HG03135 (cell line): ENCODE results near the gene RAB5IF.
"Not testable (repeated sequence)": the region's sequence is repeated elsewhere in the genome, so short reads cannot be mapped to it uniquely, and the experiment has no call there.

Source experiments
- ATAC-seq: cut with Tn5 transposase; IDR thresholded peaks from one replicate; pipeline ENCODE4 v1.9.1; 2021; ENCODE audit warnings: mild to moderate bottlenecking, moderate library complexity; ENCODE audit not compliant: unreplicated experiment

Gene RAB5IF

DNA sequence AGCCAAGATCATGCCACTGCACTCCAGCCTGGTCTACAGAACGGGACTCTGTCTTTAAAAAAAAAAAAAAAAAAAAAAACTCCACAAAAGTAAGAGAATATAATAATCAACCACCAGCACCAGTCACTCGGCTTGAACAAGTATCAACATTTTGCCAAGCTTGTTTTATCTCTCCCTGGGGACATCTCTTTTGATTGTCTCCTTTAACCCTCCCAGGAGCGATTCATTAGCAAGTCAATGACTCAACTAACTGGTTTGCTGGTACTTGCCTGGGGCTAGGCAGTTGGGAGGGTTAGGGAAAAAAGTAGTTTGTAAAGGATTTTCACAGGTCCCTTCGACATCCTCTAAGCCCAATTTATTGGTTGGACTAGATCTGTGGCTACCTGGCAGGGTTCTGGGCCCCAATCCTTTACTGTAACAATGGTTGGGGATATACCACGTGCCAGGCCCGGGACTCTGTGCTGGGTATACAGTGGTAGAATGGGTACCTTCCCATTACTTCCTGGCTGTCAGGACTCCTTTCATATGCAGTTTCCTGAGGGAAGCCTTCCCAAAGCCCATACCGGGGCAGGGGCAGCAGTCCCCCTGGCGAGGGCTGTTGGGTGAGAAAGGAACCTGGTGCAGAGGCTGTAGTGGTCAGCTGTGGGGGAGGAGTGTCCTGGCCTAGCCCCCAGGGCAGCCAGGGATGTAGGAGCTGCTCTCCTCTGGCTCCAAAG lies 20.0 kb upstream of the RAB5IF start:
- ATAC-seq: no peak

DNA sequence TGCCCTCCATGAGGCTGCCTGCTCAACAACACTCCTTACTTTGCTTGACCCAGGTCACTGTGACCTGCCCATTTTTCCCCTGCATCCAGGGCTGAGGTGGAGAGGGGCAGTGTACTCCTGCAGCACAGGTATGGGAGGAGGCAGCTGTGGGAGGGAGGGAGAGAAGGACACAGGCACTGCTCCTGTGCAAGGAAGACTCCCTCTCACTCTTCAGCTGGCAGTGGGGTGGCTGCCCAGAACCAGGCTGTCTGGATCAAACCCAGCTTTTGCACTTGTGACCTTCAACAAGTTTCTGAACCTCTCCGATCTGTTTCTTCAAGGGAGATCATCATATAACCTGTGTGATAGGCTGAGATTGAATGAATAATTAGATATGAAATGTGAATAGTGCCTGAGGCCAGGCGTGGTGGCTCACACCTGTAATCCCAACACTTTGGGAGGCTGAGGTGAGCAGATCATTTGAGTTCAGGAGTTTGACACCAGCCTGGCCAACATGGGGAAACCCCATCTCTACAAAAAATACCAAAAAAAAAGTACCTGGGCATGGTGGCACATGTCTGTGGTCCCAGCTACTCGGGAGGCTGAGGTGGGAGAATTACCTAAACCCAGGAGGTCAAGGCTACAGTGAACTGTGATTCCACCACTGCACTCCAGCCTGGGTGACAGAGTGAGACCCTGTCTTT lies 18.1 kb upstream of the RAB5IF start:
- ATAC-seq: no peak

DNA sequence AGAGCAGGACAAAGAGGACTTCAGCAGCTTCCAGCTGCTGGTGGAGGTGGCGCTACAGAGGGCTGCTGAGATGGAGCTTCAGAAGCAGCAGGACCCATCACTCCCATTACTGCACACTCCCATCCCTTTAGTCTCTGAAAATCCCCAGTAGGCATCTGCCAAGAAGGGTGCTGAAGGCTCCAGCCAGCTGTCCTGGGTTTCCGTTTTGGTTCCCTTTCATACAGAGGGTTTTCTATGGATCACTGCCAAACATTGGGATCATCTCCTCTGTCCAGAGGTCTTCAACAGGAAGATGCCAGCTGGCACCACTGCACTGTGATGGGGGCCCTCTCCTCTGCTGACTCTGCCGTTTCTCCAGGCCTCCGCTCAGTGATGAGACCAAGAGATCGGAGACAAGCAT lies 14.3 kb upstream of the RAB5IF start:
- no peak for ATAC-seq

DNA sequence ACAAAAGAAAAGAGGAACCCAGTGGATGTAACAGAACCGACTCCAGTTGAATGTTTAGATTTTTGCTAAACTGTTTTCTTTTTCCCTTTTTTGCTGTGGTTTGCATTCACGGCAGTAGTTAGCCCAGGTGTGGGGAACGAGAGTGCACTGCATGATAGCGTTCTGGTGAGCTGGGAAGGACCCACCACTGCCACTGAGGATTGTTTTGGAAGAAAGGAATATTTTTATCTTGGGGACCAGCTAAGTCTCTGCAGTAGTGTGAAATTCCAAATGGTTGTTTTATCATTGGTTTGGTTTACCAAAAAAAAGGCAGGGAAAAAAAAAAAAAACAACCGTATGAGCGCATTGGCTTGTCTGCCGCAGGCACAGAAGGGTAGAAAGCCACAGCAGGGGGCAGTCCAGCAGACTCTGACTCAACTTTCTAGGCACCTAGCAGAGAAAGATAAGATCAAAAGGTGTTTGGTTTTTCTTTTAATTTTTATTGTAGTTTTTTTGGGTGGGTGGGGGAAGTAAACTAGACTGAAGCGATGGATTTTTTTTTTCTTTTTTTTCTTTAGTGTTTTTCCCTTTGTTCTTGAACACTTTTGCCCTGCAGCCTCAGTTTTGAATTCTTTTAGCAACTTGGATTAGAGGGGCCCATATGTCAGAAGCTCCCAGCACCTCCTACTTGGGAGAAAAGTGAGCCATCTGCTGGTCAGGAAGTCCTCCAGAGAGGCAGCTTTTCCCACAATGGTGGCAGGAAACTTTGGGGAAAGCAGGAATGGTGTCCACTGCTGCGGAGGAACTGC lies 13.5 kb upstream of the RAB5IF start:
- ATAC-seq: no peak

DNA sequence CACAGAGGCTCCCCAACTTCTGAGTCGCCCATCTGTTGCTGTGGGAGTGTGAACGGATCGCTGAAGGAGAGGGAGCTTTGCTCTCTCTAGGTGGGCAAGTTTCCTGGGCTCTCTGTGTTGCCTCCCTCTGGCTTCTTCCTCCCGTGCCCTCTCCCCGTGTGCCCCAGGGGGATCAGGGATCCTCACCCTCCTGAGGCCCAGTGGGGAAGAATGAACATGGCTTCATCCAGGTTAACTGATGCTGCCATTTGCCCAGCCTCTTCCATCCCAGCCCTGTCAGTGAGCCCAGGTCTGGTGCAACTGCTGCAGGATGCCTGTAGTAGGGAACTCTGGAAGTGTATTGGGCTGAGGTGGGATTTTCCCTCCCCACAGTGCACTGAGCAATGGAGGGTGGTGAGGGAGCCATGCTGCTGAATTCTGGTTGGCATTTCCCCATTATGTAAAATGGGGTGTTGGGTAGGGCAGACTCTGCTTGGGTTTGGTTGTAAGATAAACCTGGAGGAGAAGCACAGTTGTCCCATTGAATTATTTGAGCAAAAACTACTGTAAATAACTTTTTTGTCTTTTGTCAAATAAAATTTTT lies 12.1 kb upstream of the RAB5IF start:
- no peak for ATAC-seq

DNA sequence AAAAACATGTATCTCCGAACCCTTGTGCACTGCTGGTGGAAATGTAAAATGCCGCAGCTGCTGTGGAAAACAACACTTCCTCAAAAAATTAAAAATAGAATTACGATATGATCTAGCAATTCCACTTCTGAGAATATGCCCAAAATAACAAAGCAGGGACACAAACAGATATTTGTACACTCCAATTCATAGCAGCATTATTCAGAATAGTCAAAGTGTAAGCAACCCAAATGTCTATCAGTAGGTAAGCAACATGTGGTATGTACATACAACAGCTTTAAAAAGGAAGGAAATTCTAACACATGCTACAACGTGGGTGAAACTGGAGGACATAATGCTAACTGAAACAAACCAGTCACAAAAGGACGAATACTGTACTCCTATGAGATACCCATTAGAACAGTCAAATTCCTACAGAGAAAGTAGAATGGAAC lies 5.7 kb upstream of the RAB5IF start:
- no peak for ATAC-seq

DNA sequence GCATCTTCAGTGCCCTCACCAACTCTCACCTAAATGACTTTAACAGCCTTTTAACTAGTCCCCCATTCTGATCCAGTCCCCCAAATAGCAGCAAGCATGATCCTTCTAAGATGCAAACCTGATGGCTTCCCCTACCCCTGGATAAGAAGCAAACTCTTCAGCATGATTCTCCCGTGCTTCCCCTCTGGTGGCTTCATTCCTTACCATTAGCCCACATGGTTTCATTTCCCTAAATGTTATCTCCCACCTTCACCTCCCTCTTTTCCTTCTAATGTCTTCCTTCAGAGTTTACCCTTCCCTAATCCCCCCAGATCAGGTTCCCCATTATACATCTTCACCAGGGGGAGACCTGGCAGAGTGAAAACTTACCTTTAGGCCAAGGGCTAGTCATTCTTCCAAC lies 4.0 kb upstream of the RAB5IF start:
- no peak for ATAC-seq

DNA sequence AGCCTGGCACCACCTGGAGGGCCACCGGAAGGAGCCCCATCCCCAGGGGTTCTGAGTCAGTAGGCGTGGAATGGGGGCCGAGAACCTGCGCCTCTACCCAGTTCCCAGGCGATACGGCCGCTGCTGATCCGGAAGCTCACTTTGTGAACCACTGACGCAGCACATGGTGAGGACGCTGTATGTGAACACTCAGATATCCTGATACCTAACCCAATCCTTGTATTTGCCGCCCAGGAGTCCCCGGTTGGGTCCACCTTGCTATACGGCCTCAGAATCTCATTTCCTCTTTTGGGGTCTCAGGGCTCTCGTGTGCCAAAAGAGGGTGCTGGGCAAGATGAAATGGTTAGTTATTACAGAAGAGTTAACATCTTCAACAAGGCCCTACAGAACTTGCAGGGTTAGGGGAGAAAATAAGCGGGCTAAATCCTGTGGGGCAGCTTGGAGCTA lies 604 bp upstream of the RAB5IF start:
- peak; percentile 38 for ATAC-seq

DNA sequence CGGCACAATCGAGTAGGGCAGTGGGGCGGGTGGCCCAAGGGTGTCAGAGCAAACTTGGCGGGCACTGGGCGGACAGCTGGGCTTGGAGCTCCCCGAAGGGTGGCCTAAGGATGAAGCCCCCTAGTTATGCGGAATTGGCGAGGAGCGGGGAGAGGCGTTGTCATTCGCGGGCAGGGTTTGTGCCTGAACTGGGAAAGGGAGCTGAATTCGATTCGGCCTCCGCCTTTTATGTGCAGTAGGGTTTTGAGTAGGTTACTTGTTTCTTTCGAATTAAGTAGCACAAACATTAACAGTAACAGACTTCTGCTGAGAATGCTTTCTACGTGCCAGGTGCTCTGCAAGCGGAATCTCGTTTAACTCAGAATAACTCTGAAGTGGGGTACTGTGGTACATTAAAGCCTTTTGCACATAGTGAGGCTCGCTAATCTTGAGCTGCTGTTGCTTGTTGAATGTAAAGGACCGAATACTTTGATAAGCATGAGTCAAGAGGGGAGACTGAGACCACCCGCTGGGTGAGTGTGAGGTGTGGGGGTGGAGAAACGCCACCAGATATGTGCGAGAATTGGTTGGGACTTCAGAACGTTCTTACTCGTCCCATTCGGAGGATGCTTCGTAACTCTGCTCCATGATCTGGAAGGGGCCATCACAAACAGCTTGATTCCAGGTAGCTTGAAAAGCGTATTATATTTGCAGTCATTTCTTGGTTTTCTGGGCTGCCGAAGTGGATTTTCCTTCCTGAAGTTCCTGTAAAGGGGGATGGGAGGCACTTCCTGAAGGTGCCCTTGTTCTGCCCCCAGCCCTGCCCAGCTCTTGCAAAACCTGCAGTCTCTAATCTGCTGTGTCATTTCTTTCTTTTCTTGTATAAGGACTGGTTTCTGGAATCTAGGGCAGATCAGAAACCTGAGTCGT lies 833 bp downstream of the RAB5IF start:
- peak; percentile 16 for ATAC-seq

DNA sequence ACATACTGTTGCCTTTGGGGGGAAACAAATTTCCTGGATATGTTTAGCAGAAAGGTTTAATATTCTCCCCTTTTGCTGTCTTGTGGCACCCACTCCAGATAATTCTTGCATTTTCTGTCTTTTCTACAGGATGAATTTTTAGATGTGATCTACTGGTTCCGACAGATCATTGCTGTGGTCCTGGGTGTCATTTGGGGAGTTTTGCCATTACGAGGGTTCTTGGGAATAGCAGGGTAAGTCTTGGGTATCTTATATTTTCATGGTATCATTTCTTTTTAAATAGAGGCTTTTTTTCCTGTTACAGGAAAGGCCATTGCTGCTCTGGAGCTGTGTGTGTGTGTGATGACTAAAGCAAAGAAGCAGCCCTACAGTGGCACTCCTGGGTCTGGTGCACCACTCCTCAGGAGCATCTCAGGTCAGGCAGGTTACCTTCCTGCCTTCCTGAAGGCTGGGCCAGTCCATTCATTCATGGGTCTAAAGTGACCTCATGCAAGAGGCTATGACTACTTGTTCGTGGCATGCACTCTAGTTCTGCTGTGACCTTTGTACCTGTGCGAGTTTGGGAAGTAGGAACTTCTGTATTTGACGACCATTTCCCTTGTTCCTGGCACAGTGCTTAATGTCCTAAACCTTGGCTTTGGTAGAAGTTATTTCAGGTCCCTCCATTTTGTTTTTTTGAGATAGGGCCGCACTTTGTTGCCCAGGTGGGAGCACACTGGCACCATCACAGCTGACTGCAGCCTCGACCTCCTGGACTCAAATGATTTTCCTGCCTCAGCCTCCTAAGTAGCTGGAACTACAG lies 2.2 kb downstream of the RAB5IF start:
- ATAC-seq: no peak

DNA sequence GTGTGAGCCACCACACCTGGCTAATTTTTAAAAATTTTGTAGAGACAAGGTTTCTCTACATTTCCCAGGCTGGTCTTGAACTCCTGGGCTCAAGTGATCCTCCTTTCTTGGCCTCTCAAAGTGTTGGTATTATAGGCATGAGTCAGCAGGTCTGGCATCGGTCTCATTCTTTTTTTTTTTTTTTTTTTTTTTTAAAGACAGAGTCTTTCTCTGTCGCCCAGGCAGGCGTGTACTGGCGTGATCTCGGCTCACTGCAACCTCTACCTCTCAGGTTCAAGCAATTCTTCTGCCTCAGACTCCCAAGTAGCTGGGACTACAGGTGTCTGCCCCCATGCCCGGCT lies 2.8 kb downstream of the RAB5IF start:
- ATAC-seq: not testable (repeated sequence)

DNA sequence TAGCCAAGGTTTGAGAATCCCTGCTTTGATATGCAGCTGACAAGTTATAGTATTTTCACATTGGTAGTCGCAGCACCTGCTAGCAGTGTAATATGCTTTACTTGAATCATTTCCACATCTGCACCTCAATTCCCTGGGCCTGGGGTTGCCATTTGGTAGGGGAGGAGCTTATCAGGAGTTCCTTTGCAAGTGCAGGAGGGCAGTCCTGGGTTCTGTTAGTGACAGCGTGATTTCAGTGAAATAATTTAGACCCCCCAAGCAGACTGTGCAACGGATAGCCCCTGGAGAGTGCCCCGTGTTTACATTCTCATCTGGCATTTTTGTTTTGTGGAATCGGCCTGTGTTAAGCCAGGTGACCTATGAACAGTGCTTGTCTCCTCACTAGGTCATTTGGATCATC lies 6.0 kb downstream of the RAB5IF start:
- ATAC-seq: no peak

DNA sequence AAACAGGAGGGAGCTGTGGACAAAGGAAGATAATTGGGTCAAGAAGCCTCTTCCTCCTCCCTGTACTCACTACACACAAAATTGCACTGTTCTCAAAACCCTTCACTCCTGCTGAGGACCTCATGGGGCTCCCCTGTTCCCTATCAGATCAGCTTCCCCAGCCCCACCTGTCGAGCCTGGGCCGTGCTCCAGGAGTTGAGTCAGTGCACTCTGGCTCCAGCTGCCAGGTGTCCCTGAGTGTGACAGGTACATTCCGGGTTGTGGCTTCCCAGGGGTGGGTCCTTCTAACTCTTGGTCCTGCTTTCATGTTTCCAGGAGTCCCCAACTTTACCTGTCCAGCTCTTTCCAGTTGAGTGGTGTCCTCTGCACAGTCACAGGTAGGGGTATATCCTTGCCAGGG lies 8.4 kb downstream of the RAB5IF start:
- ATAC-seq: no peak

DNA sequence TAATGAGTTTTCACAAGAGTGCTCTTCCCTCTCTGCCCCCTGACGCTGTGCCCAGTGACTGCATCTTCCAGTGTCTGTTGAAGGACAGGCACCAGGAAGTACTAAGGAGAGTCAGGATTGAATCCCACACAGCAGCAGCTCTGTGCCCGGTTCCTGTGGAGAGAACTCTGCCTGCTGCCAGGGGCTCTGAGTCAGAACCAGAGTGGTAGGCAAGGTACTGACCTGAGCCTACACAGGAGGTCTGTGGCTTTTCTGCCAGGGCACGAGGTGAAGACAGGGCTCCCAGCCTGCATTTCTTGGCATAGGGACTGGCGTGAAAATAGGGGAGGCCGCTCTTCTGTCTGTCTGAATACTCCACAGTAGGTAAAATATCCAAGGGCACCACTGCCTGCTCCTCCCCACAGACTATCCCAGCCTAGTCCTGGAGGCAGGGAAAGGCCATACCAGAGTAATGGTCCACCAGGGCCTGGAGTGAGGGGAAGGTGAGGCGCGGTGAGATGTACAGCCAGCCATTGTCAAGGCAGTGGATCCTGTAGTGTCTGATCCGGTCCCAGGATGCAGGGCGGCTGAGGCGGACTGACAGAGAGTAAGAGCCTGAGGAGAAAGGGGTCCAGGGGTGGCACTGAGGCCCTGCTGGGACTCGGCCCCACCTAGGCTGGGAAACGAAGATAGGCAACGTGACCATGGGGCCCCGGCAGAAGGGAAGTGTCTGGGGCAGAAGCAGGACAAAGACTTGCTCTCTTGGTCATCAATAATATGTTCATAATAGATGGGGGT lies 9.4 kb downstream of the RAB5IF start:
- no peak for ATAC-seq

DNA sequence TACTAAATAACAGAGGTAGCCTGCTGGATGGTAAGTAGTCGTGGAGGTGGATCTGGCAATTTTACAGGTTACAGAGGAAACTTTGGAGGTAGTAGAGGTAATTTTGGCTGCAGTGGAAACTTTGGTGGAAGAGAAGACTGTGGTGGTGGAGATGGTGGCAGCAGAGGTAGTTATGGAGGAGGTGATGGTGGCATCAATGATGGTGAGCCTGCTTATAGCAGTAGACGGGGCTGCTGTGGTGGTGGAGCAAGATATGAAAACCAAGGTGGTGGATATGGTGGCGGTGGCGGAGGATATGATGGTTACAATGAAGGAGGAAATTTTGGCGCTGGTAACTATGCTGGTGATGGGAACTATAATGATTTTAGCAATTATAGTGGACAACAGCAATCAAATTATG lies 15.3 kb downstream of the RAB5IF start:
- ATAC-seq: no peak

DNA sequence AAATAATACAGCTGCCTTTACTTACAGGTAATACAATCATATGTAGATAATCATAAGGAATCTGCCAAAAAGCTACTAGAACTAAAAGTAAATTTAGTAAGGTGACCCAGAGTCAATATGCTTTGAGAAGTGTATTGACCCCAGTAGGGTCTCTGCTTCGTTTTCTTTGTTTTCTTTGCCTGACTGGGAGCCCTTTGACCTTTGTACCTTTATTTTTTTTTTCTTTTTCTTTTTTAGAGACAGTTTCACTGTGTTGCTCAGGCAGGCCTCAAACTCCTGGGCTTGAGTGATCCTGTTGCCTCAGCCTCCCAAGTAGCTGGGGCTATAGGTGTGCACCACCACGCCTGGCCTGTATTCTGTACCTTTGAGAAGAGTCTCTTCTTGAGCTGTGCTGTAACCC lies 17.9 kb downstream of the RAB5IF start:
- no peak for ATAC-seq

DNA sequence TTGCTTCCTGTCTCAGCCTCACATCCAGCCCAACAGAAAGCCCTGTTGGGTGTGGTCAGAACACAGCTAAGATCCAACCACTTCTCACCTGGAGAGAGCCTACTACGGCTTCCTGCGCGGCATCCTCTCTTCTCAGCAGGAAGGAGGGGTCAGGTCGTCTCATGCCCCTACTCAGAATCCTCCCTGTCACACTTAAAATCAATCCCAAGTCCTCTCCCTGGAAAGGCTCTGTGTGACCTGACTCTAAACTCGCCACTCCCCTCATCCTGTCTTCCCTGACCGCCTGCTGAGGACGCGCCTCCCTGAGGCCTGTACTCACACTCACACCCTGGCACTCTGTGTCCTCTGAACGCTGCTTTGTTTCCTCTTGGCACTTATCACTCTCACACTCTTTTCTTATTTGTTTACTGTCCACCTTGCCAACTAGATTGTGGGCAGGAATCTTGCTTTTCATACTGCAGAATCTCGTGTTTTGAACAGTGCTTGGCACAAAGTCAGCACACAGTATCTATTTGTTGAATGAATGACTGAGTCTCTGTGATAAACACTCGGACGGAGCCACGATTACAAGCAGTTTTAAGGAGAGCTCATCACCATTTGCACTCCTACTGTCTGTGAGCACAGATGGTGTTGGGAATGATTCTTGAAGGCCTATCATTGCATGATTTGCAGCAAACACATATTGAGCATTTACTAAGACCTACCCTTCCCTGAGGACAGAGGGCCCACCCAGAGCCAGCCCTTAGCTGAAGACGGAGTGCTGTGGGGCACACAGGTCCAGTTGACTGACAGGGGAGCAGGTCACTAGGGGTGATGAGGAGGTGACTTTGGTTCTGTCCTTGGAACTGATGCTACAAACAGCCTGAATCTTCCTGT lies 18.7 kb downstream of the RAB5IF start:
- ATAC-seq: no peak

DNA sequence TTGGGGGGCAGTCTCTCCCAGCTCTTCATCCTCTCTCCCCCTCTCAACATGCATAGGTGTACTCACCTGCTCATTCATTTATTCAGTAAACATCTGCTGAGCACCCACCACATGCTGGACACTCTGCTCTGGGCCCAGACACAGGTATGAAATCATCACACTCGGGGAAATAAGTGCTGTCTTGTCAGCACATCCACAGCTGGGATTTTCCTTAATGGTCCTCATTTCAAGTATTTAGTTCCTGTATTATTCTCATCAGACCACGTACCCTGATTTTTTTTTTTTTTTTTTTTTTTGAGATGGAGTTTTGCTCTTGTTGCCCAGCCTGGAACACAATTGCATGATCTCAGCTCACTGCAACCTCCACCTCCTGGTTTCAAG lies 19.4 kb downstream of the RAB5IF start:
- no peak for ATAC-seq
